K562 (cell line): Measurements from ENCODE around the gene GPR153. TPM values are rescaled to one million over a fixed set of nuclear protein-coding genes. Genes with fewer than 3 reads are reported as not detected.

ENCODE experiments used
- ATAC-seq: fragments of 200-7000 bp; cut with Tn5 transposase; 3 replicates; pipeline ENCODE4 v1.9.1; 2020; ENCODE audit warnings: moderate library complexity
- BruUV-seq: library from RNA; stranded (reverse); fragments of 400-500 nt; replicated peaks from 2 replicates; lab custom pipeline; 2021; lab: Mats Ljungman, UMichigan
- CTCF ChIA-PET: fragments of 300-600 bp; formaldehyde crosslinking; extraction: SDS; loops from one replicate; lab custom pipeline; 2021; ENCODE audit warnings: low intra/inter-chr PET ratio; lab: Yijun Ruan, JAX
- POLR2A ChIA-PET: fragments of 300-600, 350-650 bp; sonication (Branson Sonifier 250); formaldehyde crosslinking; extraction: SDS; loops from one replicate; lab custom pipeline; 2021; ENCODE audit warnings: antibody characterized with exemption, inconsistent platforms; lab: Yijun Ruan, JAX
- DNase-seq, 4 experiments: peaks; one replicate each; pipeline versions ENCODE4 v3.0.0 to v3.0.0-alpha.2; 2011 to 2018; ENCODE audit warnings: low spot score in 3 of 4, mixed read lengths in 3 of 4; ENCODE audit errors: extremely low read depth in 1 of 4
- FAIRE-seq: peaks from 2 replicates; lab custom pipeline; 2011; peaks lifted over from hg19 to GRCh38; lab: Jason Lieb, UNC
- H2AFZ ChIP-seq: 2 replicates; pipeline ENCODE4 v1.6.0; 2011; ENCODE audit warnings: low read depth, low read length, control low read depth, inconsistent platforms
- H3K27ac ChIP-seq: fragments of 200-600 bp; 3 replicates; pipeline ENCODE4 v1.8.0; 2011; ENCODE audit warnings: low read depth, mild to moderate bottlenecking, control low read depth, inconsistent platforms, low read length, moderate library complexity, mixed read lengths; ENCODE audit errors: extremely low read depth
- H3K27me3 ChIP-seq, 2 experiments: fragments of 300-600 bp in 1 of 2; 2 replicates in 1 of 2; 3 replicates in 1 of 2; pipeline versions ENCODE4 v1.6.0 to v1.8.0; 2011; ENCODE audit warnings: inconsistent platforms in 2 of 2, low read length in 2 of 2, mild to moderate bottlenecking in 1 of 2, mixed read lengths in 1 of 2, moderate library complexity in 1 of 2; ENCODE audit not compliant: control insufficient read depth in 2 of 2, insufficient read depth in 2 of 2
- H3K36me3 ChIP-seq: fragments of 300-600 bp; 3 replicates; pipeline ENCODE4 v1.8.0; 2011; ENCODE audit warnings: mild to moderate bottlenecking, low read length, inconsistent platforms; ENCODE audit not compliant: control insufficient read depth, insufficient read depth
- H3K4me1 ChIP-seq, 2 experiments: fragments of 200-600 bp in 1 of 2; replicated peaks in 1 of 2; 2 replicates in 1 of 2; 3 replicates in 1 of 2; pipeline versions ENCODE4 v1.5.1 to v1.8.0; 2011; ENCODE audit warnings: inconsistent platforms in 2 of 2, low read length in 2 of 2, mild to moderate bottlenecking in 1 of 2, mixed read lengths in 1 of 2, moderate library complexity in 1 of 2; ENCODE audit not compliant: control insufficient read depth in 2 of 2, insufficient read depth in 2 of 2
- H3K4me2 ChIP-seq: 2 replicates; pipeline ENCODE4 v1.6.1; 2011; ENCODE audit warnings: low read length, control low read depth, inconsistent platforms, mixed read lengths; ENCODE audit not compliant: insufficient read depth
- H3K4me3 ChIP-seq: fragments of 200-600 bp; sonication (generic), shearing (Covaris generic); 2 replicates; pipeline ENCODE4 v1.5.1; 2016; ENCODE audit warnings: control low read depth, inconsistent platforms
- H3K79me2 ChIP-seq: fragments of 200-600 bp; 3 replicates; pipeline ENCODE4 v1.8.0; 2011; ENCODE audit warnings: low read length, inconsistent platforms; ENCODE audit not compliant: control insufficient read depth, insufficient read depth
- H3K9ac ChIP-seq, 2 experiments: 2 replicates each; pipeline versions ENCODE4 v1.6.0 to v1.6.1; 2011; ENCODE audit warnings: low read depth in 2 of 2, low read length in 2 of 2, control low read depth in 1 of 2, inconsistent platforms in 1 of 2, mild to moderate bottlenecking in 1 of 2, mixed read lengths in 1 of 2; ENCODE audit not compliant: insufficient read depth in 1 of 2
- H3K9me1 ChIP-seq: one replicate; pipeline ENCODE4 v1.6.0; 2011; ENCODE audit warnings: inconsistent platforms, mild to moderate bottlenecking, low read length, moderate library complexity; ENCODE audit not compliant: control insufficient read depth, insufficient read depth
- H3K9me3 ChIP-seq: replicated peaks from 2 replicates; pipeline ENCODE4 v1.5.1; 2011; ENCODE audit warnings: low read depth, low read length, inconsistent platforms; ENCODE audit not compliant: control insufficient read depth, insufficient read depth
- H4K20me1 ChIP-seq: replicated peaks from 2 replicates; pipeline ENCODE4 v1.6.1; 2011; ENCODE audit warnings: low read length, inconsistent platforms, mixed read lengths; ENCODE audit not compliant: control insufficient read depth, insufficient read depth
- EGR1 ChIP-seq: fragments of 450-650 bp; conservative IDR thresholded peaks from 2 replicates; pipeline ENCODE4 v1.6.1; 2017; ENCODE audit warnings: mild to moderate bottlenecking
- FOSL1 ChIP-seq: fragments of 200-800 bp; sonication (Bioruptor generic); conservative IDR thresholded peaks from 2 replicates; pipeline ENCODE4 v1.6.1; 2016; ENCODE audit warnings: missing genetic modification characterization, missing compliant biosample characterization
- HNRNPL ChIP-seq: fragments of 200-400 bp; formaldehyde crosslinking; IDR thresholded peaks from 2 replicates; pipeline ENCODE4 v1.6.1; 2017; ENCODE audit warnings: low read depth, mild to moderate bottlenecking, low read length
- PRDM10 ChIP-seq: fragments of 450-650 bp; IDR thresholded peaks from 2 replicates; pipeline ENCODE4 v1.6.1; 2018; ENCODE audit not compliant: partially characterized antibody
- VEZF1 ChIP-seq: fragments of 200-800 bp; sonication (Bioruptor generic); IDR thresholded peaks from 2 replicates; pipeline ENCODE4 v1.6.1; 2017; ENCODE audit warnings: missing genetic modification characterization, missing compliant biosample characterization
- ZBTB33 ChIP-seq: sonication (generic); formaldehyde crosslinking; IDR thresholded peaks from 2 replicates; pipeline ENCODE4 v1.8.1; 2023; ENCODE audit warnings: mild to moderate bottlenecking, missing genetic modification reagents
- ZNF398 ChIP-seq: fragments of 250-450 bp; sonication (Bioruptor Pico); IDR thresholded peaks from 2 replicates; pipeline ENCODE4 v1.8.0; 2021; ENCODE audit warnings: moderate library complexity, mild to moderate bottlenecking, inconsistent platforms
- ZNF707 ChIP-seq: fragments of 250-450 bp; sonication (Bioruptor Pico); conservative IDR thresholded peaks from 2 replicates; pipeline ENCODE4 v1.8.0; 2022; ENCODE audit warnings: inconsistent platforms, mild to moderate bottlenecking, moderate library complexity
- WGBS: fragments of 100-300 bp; shearing (Covaris generic); methylation state at CpG from one replicate; pipeline ENCODE4 v1.1.6; 2016; ENCODE audit warnings: low coverage, mixed read lengths; ENCODE audit not compliant: insufficient coverage; ENCODE audit errors: missing lambda C conversion rate; 5-methylcytosine and 5-hydroxymethylcytosine counted together
- in situ Hi-C: fragments of 300-500 bp; cut with MboI; formaldehyde crosslinking; loops from 4 replicates; pipeline ENCODE4 v1.15.0; 2018; ENCODE audit warnings: inconsistent platforms, mixed read lengths
- intact Hi-C: fragments of 100-400 bp; cut with micrococcal nuclease; formaldehyde crosslinking; loops from 2 replicates; pipeline ENCODE4 v1.14.2; 2022
- polyA plus RNA-seq, 8 experiments: library from polyadenylated mRNA; depleted of rRNA in 4 of 8; stranded (reverse) in 5 of 8; unstranded in 3 of 8; fragments of >200 nt; fragmentation: Nextera tagmentation in 2 of 8; fragmentation: Illumina TruSeq in 1 of 8; extraction: Ambion mirVana in 2 of 8; extraction: Trizol in 1 of 8; gene quantifications; 2 replicates each; pipeline versions ENCODE4 v1.2.1 to v1.2.3, GENCODE V29; 2011 to 2014; ENCODE audit warnings: inconsistent platforms in 1 of 8, missing spikeins in 1 of 8
- total RNA-seq, 7 experiments: library from RNA; depleted of rRNA in 6 of 7; stranded (reverse); fragments of >200 nt in 6 of 7; fragmentation: Illumina TruSeq in 2 of 7; extraction: Trizol in 2 of 7; gene quantifications; 2 replicates each; pipeline versions ENCODE4 v1.2.1 to v1.2.3, GENCODE V29; 2011 to 2021; ENCODE audit warnings: low replicate concordance in 1 of 7
- TF ChIP-seq, protein P1 (sequence below), 2 experiments: fragments of 450-650 bp in 1 of 2; sonication (generic) in 1 of 2; formaldehyde crosslinking in 1 of 2; IDR thresholded peaks in 1 of 2; conservative IDR thresholded peaks in 1 of 2; 2 replicates each; pipeline versions ENCODE4 v1.6.1 to v1.8.1; 2016 to 2023; ENCODE audit warnings: mild to moderate bottlenecking in 2 of 2, moderate library complexity in 2 of 2, inconsistent platforms in 1 of 2, missing genetic modification reagents in 1 of 2

Gene GPR153
- total and polyA plus RNA-seq, 9 of the 15 experiments (the other 6 are each of a cell fraction or from before 2014, with no cell fraction given) = 0.01 to 1.5 (median 0.51) TPM

GRCh38 chr1:6273380-6273891 is 12.5 kb upstream of the GPR153 start:
- Histone ChIP-seq H3K9me1 (no peaks in the 10 kb centered on the region), H2AFZ (no peak overlapping the region), H3K4me3 (no peak overlapping the region), H3K79me2 (no peaks in the 10 kb centered on the region), H3K27me3 (no peaks in the 10 kb centered on the region), H3K27ac (no peak overlapping the region), H3K9me3 (no peaks in the 10 kb centered on the region), H3K4me1 (peaks cover 5 to 79% of the 10 kb centered on the region in 2 experiments; a peak in 4 of 5 replicates), H3K9ac (0 out of 4 replicates have a peak overlapping the region, but pooled peaks of 1 of the 2 experiments have one; percentile 65), H4K20me1 (peaks cover 8% of the 10 kb centered on the region; the same call in 1 of the 2 replicates), H3K4me2 (no peak overlapping the region), H3K36me3 (no peaks in the 10 kb centered on the region)
- ATAC-seq (no peak), DNase-seq (peak in 2 of 4 experiments; percentile 42 to 44), FAIRE-seq (peak; percentile 70)
- WGBS = 53% methylated on average over 14 of the region's 19 CpGs
- CTCF ChIA-PET = no interaction called here
- in situ Hi-C loops = loop anchor here (25.0 kb wide), 1 partner anchor 939 kb away; no protein-coding TSS in a partner anchor
- intact Hi-C loops = no loop called here
- POLR2A ChIA-PET = interaction anchor here (0.5 kb wide), 1 partner anchor 1211 kb away, joined by 4 read pairs; no protein-coding TSS in a partner anchor
- no TSS peak for BruUV-seq
- TF ChIP-seq ZNF707 (no peak), ZNF398 (CRISPR knock-in tag) (no peak), ZBTB33 (CRISPR knock-in tag) (peak; percentile 77), VEZF1 (CRISPR knock-in tag) (peak; percentile 70), PRDM10 (no peak), FOSL1 (tag) (peak; percentile 70), HNRNPL (no peak), EGR1 (peak; percentile 42)
- TF ChIP-seq, protein P1, sequence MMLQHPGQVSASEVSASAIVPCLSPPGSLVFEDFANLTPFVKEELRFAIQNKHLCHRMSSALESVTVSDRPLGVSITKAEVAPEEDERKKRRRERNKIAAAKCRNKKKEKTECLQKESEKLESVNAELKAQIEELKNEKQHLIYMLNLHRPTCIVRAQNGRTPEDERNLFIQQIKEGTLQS (IDR thresholded peaks at IDR 0.05) = peak; percentile 49
- TF ChIP-seq, protein P1 (CRISPR knock-in tag; conservative IDR thresholded peaks at IDR 0.05) = no peak
